Subcutaneous adipose tissue (tissue), 4 donors: ENCODE measurements around the gene SPTBN5. TPM values are rescaled to one million over a fixed set of nuclear protein-coding genes. Genes with fewer than 3 reads are reported as not detected.

Experiments used
- total RNA-seq, 4 donors: library from RNA; depleted of rRNA; stranded (reverse); fragments of >200 nt; gene quantifications; one replicate each; pipeline ENCODE4 v1.1.0, GENCODE V29; 2016
- TF ChIP-seq, protein P1 (sequence below): fragments of 450-650 bp; IDR thresholded peaks from one replicate; pipeline ENCODE4 v1.5.1; 2016; ENCODE audit warnings: low read depth, mild to moderate bottlenecking, control low read depth, antibody characterized with exemption, moderate library complexity

The SPTBN5 gene
- total RNA-seq, 4 donors from 2014 or later = 0.17 to 1.5 (median 0.52) TPM

DNA sequence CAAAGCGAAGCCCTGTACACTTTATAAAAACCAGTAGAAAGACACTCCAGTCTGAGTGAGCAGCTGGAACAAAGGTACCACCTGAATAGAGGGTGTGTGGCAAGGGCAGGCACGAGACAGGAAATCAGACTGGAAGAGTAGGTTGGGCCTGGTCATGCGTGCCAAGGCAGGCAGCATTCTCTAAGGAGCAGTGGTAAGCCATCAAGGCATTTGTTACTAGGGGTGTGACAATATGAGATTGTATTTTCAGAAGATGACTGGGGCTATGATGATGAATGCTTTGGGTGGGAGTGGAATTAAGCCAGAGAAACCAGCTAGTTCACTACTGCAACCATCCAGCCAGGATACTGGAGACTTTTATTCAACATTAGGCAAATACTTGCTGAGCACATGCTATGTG is 61.0 kb downstream of the SPTBN5 start:
- TF ChIP-seq, protein P1, sequence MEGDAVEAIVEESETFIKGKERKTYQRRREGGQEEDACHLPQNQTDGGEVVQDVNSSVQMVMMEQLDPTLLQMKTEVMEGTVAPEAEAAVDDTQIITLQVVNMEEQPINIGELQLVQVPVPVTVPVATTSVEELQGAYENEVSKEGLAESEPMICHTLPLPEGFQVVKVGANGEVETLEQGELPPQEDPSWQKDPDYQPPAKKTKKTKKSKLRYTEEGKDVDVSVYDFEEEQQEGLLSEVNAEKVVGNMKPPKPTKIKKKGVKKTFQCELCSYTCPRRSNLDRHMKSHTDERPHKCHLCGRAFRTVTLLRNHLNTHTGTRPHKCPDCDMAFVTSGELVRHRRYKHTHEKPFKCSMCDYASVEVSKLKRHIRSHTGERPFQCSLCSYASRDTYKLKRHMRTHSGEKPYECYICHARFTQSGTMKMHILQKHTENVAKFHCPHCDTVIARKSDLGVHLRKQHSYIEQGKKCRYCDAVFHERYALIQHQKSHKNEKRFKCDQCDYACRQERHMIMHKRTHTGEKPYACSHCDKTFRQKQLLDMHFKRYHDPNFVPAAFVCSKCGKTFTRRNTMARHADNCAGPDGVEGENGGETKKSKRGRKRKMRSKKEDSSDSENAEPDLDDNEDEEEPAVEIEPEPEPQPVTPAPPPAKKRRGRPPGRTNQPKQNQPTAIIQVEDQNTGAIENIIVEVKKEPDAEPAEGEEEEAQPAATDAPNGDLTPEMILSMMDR = no peak

DNA sequence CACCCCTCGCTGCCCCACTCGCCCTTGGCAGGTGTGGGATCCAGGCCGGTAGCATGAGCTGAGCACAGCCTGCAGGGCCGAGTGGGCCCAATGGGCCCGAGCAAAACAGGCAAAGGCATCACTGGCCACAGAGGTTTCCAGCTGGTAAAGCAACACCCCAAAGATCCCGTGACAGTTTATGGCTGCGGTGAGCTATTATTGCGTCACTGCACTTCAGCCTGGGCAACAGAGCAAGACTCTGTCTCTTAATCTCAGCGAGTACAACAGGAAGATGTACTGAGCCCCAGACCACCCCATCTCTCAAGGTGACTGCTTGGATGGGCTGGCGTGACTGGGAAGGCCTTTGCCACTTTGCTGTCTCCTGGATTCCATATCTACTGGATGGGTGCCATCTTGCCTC is 61.6 kb downstream of the SPTBN5 start:
- TF ChIP-seq, protein P1 = no peak

DNA sequence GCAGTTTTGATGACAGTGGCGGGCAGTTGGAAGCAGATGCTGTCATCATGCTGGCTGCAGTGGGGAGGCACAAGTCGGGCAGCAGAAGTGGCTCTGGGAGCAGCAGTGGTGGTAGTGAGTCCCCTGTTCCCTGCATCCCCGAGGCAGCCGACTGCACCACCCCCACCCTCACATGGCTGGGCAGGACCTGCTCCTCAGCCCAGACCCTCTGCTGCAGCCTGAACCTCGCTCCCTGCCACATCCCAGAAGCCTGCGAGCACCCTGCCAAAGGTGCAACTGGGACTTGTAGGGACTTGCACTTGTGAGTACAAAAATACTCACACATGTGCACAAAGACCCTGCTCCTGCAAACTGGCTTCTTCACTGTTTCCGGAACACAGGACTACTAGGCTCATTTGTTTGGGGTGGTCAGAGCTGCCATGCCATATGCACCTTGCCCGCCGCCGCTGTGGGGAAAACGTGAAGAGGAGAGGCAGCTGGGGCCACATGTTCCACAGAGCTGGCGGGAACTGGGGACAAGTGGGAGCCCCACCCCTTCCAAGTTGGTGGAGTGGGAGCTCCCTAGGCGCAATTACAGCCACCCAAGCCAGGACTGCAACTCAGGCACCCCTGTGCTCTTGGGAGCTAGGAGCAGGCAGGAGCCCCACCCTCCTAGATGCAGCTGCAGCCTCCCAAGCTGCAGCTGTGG is 63.8 kb downstream of the SPTBN5 start:
- TF ChIP-seq, protein P1 = no peak

DNA sequence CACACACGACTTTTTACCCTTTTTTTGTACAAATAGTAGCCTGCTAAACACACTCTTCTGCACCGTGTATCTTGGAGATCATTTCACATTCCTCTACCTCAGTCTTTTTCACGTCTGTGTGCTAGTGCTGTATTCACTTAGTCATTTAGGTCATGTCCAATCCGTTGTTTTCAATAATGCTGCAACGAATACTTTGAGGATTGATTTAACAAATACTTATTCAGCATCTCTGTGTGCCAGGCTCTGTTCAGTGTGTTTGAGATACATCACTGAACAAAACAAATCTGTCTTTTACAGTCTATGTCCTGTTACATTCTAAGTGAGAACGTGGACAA is 65.1 kb downstream of the SPTBN5 start:
- TF ChIP-seq, protein P1 = no peak

DNA sequence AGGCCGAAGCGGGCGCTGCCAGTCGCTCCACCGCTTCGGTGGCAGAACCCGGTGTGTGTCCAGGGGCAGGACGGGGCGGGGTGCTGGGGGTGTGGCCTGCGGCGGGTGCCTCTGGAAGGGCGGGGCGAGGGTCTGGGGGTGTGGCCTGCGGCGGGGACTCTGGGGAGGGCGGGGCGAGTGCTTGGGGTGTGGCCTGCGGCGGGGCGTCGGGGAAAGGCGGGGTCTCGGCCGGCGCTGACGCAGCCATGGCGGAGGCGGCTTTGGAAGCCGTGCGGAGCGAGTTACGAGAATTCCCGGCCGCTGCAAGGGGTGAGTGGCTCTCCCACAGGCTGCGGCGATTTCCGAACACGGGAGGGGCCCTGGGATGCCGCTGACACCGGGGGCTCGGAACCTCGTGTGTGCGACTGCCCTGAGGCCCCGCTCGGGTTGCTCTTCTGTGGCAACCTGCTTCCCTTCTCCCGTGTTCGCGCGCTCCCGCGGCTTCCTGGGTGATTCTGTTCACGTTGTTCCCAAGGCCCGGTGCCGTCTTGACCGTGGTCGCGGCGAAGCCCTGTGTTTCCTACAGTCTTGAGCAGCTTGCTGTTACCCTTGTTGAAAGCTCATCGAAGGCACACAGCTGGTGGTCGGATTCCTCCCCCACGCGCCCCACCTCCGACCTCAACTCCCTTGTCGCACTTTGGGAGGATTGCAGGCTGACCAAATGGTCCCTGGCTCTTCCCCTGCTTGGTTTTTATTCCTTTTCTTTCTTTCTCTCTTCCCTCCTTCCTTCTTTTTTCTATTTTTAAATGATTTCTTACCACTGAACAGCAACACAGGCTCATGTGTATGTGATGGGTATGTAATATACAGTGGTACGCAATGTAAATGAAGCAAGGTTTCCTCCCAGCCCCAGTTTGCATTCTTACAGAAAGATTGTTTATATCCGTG is 65.7 kb downstream of the SPTBN5 start, which contains the start of gene JMJD7:
JMJD7 (plus strand) TSS at position 213 of the 927 bp plus-strand sequence; CDS start at position 246, 33 bp downstream.
- TF ChIP-seq, protein P1 = no peak

DNA sequence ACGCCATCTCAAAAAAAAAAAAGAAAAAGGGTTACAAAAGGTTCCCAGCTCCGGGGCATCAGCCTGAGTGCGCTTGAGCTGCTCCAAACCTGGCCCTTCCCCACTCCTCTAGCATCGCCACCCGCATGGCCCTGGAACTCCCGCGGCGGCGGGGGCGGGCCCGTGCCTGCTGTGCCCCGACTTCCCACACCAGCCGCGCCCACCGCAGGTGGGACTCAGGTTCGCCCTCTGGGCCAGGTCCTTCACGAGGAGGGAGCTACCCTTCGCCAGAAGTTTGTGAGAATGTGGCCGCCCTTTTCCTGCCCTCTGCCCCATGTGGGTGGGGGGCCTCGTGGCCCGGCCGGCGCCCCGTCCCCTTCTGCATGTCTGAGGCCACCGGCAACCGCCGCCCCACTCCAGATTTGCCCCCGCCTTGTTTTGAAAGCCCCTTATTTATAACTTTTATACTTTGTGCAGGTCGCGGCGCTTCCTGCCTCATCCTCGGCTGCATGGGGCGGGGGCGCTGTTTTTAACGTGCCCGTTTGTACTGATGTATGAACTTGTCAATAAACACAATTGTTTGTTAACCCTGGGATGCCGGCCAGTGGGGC is 66.5 kb downstream of the SPTBN5 start:
- TF ChIP-seq, protein P1 = no peak
